Measurements from ENCODE around the gene TUBA1B.

TUBA1B gene

DNA sequence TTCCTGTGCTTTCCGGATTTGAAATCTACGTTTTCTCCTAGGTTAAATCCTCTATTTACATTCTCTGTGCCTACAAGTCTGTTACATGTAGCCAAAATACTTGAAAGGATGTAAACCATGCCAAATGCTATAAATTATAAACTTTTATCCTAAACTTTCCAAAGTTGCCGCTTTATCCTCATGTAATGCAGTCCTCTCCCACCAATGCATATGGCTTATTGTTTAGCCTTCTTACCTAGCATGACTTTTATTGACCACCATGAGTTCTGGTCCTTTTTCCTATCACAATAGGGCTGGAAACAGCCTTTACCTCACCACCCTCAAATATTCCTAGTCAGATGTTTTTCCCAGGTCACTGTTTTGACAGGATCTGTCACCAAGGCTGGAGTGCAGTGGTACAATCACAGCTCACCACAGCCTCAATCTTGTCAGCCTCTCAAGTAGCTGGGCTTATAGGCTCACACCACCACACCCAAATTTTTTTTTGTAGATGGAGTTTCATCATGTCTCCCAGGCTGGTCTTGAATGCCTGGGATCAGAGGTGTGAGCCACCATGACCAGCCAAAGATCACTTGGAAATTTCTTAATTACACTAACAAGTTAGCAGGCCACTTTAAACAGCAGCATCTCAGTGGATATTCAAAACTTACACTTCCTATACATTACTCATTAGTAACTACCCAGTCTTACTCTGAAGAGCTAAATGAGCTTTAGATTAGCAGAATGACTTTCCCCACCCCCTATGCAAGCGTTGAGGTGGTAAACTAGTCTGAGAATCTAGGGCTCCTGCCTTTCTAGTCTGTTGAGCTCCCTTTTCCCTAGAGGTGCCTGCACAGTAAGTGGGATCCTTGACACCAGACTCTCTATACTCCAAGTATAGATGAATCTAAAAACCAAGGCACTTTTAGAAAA lies 4.1 kb downstream of the TUBA1B start:
- no peak for DNase-seq (ENCODE audit: low read depth in 2 of 2)

DNA sequence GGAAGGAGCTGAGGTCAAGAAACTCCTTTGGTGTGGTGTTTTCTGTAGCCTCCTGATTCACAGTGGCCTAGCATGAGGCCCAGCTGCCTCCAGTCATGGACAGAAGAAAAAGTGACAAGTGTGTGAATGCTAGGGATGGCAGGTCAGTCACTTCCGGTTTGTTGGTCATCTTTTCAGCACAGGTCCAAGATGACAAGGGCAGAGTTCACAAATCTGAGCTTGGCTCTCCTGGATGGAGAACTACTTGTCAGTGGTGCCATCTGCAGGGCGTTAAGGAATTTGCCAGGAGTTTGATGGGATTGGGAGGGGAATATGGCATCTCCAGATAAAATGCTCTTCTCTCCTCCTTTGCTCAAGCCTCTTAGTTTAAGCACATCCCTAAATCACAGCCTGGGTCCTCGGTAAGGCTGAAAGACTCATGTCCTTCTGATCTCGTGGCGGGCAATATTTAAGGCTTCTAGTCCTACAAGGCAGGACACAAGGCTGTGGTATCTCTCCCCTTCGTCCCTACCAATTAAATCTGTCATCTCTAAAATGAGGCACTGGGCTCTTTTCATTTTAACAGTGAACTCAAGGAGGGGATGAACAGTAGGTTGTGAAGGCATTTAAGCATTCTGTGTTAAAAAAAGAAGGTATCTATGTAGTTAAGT lies 10.0 kb downstream of the TUBA1B start:
- DNase-seq (ENCODE audit: low read depth in 2 of 2), result no peak

DNA sequence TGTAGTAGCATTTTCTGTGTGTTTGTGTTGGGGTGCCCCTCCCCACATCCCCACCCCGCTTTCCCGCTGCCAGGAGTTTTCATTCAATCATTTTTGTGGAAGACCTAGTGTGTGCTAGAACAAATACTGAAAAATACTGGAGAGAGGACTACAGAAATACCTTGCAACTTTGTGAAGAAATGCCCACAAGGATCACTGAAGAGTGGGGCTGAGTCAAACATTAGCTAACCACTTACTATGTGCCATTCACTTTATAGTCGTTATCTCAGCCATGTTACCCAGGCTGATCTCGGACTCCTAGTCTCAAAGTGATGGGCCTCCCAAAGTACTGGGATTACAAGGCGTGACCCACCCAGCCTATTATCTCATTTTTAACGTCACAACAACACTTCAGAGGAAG lies 20.0 kb downstream of the TUBA1B start:
- no peak for DNase-seq (ENCODE audit: low read depth in 2 of 2)

DNA sequence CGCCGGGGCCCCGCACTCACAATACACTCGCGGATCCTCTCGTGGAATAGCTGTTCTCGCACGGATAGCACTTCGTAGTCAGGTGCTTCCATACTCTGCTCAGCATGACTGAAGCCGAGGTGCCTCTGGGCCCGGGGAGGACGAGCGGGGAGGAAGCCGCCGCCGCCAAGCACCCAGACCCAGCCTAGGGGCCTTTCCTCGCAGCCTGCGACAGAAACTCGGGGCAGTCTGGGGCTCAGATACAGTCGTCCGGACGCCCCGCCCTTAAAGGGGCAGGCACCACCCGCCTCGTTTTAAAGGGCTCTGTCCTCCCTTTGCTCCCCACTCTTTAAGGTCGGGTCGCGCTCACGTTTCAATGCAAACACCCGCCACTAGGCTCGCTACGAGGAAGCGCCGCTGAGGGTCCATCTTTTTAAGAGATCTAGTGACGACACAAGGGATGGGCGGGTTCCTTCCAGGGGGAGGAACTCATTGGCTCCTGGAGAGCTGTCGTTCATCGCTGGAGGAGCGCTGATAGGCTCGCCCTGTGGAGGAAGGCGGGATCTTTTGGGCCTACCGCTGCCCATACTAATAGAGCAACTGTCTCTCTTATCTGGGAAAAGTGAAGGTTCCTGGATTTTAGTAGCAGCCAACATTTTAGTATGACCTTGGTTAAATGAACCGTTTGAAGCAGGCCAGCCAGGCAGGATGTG lies 20.6 kb downstream of the TUBA1B start, which contains the start of gene LMBR1L:
LMBR1L (minus strand) TSS at position 384 of the 692 bp plus-strand sequence; CDS start at position 92, 292 bp downstream.
- peak; percentile 92 to 93 for DNase-seq (ENCODE audit: low read depth in 2 of 2)

DNA sequence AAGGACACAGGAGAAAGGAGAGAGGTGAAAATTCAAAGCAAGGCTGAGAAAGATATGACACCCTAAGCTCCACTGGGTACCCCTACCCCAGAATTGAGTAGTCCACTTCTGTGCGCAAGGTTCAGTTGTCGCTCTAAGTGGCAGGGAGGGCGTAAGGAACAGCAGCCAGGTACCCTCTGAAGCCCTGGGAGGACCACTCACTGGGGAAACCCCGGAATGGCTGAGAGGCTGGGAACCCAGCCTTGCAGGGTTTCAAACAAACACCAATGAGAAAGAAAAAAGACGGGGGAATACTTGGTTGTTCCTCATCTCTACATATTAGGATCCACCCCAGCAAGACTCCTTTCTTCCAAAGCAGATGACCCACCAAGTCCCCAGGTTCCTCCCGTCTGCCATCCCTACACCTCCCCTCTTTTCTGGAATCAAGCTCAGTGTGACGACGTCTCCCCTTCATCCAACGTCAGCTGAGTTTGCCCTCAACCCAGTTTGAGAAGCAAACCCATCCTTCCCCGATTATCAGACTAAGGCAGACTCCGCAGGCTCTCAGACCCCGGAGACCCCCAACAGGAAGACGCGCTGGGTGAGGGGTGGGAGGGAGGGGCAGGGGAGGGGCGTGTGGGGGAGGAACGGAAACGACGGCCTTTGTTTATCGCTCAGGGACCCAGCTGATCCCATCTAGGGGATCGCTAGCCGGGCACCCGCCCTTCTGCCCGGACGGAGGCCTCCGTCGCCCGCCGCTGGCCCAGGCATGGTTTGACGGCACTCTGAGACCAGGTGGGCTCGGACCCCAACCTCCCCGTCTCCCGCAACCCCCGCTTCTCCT lies 21.3 kb downstream of the TUBA1B start:
- no peak for DNase-seq (ENCODE audit: low read depth in 2 of 2)

DNA sequence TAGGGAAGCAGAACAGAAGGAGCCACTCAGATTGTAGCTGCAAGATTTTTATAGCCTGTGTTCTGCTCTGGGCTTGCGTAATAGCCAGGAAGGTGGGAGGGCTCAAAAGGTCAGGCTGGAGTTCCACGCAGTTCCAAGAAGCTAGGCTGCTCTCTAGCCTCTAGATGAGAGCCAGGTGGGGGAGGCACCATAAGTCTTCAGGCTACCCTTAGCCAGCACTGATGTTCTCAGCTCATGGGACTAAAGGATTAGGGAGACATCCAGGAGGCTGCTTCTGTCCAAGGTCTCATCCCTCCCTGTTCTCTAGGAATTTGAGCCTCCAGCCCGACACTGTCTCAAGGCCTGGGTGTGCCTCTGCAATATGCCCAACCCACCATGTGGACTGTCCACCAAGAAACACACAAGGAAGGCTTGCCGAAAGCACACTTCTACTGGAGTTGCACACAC lies 22.2 kb downstream of the TUBA1B start:
- no peak for DNase-seq (ENCODE audit: low read depth in 2 of 2)

DNA sequence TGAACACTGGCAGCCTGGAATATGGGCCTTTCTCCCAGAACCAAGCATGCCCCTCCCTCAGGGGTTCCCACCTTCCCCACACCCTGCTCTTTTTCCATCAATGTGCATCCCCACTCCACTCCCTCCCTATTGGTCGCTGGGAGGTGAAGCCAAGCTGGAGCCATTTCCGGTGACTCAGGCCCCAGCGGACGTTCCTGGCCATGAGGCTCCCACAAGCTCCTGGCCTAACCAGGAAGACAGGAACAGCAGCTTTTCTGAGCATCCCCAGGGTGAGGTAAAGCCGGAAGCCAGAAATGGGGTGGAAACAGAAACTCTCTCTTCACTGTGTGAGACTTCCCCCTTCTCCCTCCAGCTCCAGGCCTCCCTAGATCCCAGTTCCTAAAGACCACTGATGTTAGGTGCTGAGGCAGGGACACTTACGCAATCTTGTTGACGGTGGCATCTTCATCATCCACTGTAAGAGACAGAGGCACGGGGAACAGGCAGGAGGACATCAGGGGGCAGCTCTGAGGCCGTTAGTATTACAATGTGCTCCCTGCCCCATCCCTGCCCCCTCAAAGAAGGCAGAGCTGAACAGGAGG lies 25.6 kb downstream of the TUBA1B start:
- DNase-seq (ENCODE audit: low read depth in 2 of 2), result no peak

DNA sequence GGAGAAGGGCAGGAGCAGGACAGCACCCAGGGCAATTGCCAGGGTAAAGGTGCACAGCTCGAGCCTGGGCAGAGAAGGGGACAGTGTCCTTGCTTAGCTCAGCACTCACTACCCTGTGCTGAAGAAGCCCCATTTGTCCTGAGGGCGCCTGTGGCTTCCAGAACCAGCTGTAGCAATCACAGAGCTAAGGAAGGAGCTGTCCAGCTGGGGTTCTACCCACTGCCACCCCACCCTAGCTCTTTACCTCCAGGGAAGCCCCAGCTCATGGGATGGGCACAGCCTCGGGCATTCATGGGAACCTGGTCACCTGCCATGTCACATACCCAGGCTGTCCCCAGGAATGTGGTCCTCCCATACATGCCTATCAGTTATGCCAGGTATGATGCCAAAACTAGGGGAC lies 26.4 kb downstream of the TUBA1B start:
- no peak for DNase-seq (ENCODE audit: low read depth in 2 of 2)

DNA sequence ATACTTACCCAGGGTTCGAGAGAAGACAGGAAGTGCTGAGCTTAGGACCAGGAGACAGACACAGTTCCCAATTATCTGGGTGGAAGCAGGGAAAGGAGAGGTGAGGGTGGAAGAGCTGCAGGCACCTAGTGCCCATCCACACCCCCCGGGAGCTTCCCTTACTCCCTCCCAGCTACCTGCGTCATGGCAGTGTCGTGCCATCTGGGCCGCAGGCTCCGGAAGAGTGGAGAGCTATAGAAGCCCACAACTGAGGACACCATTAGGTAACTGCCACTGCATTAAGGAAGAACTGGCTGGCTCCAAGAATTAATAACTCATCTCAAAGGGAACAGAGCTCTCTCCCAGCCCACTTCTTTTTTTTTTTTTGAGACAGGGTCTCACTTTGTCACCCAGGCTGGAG lies 30.8 kb downstream of the TUBA1B start:
- DNase-seq (ENCODE audit: low read depth in 2 of 2), result no peak

DNA sequence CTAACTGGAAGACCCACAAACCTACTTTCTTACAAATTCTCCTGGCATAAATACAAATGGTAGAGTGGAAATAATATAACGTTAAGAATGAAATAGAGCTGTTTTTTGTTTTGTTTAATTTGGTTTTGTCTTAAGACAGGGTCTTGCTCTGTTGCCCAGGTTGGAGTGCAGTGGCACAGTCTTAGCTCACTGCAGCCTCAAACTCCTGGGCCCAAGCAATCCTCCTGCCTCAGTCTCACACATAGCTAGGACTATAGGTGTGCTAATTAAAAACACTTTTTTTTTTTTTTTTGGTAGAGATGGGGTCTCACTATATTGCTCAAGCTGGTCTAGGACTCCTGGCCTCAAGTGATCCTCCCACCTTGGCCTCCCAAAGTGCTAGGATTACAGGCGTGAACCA lies 32.5 kb downstream of the TUBA1B start:
- no peak for DNase-seq (ENCODE audit: low read depth in 2 of 2)

DNA sequence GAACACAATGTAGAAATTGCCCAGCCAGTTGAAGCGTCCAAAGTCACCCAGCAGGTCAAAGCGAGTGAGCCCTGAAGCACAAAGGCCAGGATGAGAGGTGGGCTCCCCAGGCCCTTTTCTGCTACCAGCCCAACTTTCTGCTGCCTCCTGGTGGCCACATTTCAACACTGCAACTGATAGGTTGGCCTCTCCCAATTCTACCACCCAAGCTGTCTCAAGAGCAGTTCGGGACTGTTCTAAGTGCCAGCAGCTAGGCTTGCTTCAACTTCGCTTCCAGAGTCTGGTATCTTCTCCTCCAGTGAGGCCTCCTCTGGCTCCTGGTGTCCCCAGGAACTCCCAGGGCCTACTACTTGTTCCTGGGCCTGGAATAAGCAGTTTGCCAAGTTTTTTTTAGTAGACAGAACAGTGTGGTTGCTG lies 33.2 kb downstream of the TUBA1B start:
- peak in 1 of 2 donors; percentile 49 for DNase-seq (ENCODE audit: low read depth in 2 of 2)

DNA sequence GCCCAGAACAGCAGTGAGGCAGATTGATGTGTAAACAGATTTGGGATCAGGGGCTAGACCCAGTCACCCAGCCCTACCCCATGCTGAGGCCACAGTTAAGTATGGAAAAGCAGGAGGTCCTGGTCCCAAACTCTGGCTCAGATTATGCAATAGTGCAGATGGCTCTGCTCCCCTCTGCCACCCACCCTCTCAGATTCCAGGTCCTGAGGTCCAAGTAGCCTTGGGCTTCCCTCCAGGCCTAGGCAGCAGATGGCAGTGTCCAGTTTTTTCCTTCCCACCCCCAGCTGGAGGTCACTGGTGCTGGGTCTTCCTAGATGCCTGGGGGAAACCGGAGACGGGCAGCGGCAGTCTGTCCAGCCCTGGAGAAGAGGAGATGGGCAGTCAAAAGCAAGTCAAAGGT lies 33.8 kb downstream of the TUBA1B start:
- DNase-seq (ENCODE audit: low read depth in 2 of 2), result no peak

DNA sequence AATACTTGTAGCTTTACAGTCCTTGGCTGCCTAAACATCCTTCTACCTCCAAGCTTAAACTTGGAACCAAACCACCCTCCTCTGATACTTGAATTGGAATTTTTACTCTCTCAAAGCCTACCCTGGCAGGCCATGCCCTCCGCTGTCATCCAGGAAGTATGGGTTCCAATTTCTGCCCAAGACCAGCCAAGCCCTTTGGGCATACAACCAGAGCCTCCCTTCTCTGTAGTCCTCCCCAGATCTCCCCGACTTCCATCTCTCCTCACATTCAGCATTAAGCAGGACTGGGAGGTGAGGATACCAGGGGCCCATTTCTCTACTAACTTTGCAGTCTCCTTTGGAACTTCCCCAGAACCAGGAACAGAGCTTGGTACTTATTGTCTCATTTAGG lies 36.2 kb downstream of the TUBA1B start:
- DNase-seq (ENCODE audit: low read depth in 2 of 2), result no peak

DNA sequence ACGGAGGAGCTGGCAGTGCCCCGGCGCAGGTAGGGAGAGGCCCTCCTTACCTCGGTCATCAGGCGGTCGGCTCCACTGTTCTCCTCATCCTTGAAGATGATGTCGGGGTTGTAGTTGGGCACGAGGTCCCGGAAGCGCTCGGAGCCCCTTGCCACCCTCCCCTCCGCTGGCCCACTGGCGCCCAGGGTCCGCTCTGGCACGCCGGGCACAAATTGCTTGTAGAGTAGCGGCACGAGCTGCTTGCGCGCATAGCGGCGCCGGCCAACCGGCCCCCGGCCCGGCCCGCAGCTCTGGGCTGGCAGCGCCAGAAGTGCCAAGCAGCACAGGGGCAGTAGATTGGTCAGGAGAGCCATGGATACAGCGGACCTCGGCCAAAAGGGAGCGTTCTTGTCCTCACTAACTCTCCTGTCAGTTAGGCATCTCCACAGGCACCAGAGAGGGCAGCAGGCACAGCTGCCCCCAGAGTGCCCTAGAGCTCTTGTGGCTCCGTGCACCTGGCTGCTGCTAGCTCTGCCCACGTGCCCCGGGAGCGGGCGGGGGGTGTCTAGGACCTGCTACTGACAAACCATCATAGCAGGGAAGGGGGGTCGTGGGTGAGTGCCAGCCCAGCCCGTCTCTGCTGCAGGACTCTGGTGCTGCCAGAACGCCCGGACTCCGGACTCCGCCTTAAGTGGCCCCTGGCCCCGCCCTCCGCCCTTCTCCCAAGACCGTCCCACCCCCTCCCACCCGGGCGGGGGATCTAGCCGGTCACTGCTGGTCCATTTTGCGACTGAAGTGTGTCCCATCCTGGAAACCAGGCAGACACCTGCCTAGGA lies 36.8 kb downstream of the TUBA1B start, which contains the start of gene DHH:
DHH (minus strand) TSS at position 642 of the 815 bp plus-strand sequence; CDS start at position 353, 289 bp downstream.
- no peak for DNase-seq (ENCODE audit: low read depth in 2 of 2)

DNA sequence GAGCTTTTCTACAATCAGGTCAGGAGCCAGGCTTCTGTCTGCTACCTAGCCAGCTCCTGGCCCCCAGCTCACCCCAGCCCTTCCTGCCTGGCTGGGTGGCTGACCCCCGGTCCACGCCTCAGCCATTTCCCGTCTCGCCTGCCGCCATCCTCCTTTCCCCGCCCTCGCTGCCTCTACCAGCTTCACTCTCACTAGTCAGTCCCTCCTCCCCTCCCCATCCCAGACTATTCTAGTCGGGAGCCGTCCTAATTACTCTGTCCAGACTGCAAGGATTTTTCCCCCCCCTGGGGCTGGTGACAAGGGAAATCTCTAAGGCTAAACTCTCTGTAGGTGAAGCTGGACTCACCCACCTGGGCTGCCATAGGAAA lies 37.4 kb downstream of the TUBA1B start:
- DNase-seq (ENCODE audit: low read depth in 2 of 2), result no peak

DNA sequence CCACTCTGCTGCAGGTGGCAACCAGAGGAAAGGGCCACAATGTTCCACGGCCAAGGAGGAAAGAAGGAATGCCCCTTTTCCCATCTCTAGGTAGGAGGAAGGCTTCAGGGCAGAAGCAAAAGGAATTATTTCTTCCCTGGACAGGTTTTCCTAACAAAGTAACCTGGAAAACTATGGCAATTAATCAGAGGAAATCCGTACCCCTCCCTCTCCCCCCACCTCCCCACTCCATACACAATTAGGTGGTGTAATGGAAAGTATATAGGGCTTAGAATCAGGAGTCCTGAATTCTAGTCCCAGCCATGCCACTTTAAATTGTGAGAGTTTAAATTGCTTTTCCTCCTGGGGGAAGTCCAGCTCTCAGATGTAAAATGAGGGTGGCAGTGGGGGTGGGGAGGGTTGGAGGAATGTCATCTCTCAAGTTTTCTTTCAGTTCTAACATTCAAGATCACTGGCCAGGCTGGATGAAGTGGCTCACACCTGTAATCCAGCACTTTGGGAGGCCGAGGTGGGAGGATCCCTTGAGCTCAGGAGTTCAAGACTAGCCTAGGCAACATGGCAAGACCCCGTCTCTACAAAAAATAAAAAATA lies 38.3 kb downstream of the TUBA1B start:
- no peak for DNase-seq (ENCODE audit: low read depth in 2 of 2)

DNA sequence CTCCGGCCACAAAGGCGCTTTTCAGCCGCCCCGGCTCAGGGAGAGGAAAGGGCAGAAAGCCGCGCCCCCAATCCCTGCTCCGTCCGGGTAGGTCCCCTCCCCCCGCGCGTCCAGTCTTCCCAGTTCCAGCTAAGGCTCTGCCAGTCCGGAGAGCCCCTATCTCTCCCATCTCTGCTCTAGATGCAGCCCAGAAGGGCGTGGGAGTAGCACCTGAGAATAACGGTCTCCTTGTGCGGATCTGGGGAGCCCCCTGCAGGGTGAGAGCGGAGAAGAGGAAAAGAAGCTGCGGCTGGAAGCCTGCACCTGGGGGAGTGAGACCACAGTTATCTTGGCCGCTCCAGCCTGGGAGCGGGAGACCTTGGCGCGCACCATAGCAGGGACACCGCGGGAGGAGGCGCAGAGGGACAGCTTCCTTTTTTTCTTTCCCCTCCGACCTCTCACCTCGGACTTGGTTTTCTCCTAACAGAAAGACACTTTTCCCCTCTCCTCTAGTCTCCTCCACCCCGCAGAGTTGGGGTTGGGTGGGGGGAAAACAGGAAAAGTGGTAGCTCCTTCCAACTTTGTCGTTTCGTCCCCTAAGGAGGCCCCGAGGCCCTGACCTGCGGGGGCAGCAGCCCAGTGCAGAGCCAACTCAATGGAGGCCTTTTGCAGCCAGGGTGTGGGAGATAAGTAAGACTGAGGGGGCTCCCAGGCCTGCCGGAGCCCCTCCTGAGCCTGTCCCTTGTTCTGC lies 38.9 kb downstream of the TUBA1B start:
- DNase-seq (ENCODE audit: low read depth in 2 of 2), result peak; percentile 25 to 56

DNA sequence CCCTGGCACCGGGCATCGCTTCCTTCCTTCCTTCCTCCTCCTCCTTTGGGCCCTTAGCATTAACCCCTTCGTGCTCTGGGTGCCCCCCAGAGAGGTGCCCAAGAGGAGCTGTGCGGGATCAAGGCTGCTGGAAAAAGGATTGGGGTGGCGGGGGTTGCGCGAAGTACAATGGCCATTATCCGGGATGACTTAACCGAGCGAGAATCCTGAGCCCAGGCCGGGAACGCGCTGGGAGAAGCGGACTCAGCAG lies 39.4 kb downstream of the TUBA1B start:
- no peak for DNase-seq (ENCODE audit: low read depth in 2 of 2)

DNA sequence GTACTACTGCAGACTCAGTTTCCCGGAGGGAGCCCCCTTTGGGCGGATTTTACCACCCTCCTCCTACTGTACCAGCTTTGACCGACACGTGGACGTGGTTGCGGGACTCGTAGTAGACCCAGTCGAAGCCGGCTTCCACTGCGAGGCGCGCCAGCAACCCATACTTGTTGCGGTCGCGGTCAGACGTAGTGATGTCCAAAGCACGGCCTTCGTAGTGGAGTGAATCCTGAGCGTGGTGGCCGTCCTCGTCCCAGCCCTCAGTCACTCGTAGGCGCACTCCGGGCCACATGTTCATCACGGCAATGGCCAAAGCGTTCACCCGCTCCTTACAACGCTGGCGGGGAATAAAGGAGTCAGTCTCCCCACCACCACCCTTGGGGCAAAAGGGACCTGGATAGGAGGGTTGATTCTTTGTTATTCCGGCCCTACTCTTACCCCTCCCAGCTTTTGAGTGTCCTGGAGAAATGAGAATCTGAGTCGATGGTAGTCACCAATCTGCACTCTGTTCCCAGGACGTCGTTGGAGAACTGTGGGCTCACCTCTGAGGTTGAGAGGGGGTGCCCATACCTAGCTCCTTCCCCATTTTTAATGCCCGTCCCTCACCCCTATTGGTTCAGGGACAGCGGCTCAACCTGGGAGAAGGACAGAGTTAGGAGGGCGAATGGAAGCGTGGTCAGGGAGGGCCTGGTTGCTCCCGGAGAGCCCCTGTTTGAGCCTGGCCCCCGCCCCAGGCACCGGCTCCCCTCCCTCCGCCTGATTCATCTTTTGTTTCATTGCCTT lies 39.9 kb downstream of the TUBA1B start:
- no peak for DNase-seq (ENCODE audit: low read depth in 2 of 2)

All from stimulated activated CD4-positive, alpha-beta T cell treated with anti-CD3 and anti-CD28 coated beads, Interleukin-15, amount 100 ng/mL, for 48 hours (primary cell).